Measurements from ENCODE around the gene NEO1.

GRCh38 chr15:73275862-73276261, 223.6 kb downstream of the NEO1 start:
- TF ChIP-seq, protein P1, sequence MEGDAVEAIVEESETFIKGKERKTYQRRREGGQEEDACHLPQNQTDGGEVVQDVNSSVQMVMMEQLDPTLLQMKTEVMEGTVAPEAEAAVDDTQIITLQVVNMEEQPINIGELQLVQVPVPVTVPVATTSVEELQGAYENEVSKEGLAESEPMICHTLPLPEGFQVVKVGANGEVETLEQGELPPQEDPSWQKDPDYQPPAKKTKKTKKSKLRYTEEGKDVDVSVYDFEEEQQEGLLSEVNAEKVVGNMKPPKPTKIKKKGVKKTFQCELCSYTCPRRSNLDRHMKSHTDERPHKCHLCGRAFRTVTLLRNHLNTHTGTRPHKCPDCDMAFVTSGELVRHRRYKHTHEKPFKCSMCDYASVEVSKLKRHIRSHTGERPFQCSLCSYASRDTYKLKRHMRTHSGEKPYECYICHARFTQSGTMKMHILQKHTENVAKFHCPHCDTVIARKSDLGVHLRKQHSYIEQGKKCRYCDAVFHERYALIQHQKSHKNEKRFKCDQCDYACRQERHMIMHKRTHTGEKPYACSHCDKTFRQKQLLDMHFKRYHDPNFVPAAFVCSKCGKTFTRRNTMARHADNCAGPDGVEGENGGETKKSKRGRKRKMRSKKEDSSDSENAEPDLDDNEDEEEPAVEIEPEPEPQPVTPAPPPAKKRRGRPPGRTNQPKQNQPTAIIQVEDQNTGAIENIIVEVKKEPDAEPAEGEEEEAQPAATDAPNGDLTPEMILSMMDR (IDR thresholded peaks at IDR 0.05; ENCODE audit: low read depth, low read length, poor library complexity, severe bottlenecking) = no peak
- no peak for TF ChIP-seq EZH2phosphoT487 (IDR thresholded peaks at IDR 0.05; ENCODE audit: borderline replicate concordance, low read length)
